ENCODE results near the gene ADAMTS8.

DNA sequence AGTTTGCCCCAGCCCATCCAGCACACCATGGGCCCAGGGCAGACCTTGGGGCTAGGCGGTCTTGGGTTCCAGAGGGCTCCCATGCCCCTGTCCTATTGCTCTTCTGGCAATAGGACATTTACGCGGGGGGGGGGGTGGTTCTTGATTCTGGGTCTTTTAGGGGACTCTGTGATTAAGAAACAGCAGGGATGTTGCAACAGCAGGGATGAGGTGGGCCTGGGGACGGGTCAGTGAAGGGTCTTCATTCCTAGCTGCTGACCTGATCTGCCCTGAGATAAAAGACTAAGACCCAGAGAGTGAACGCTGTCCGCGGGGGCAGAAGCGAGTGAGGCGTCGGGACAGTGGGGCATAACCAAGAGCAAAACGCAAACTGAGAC, 19.6 kb upstream of the ADAMTS8 start:
- TF ChIP-seq, protein P1, sequence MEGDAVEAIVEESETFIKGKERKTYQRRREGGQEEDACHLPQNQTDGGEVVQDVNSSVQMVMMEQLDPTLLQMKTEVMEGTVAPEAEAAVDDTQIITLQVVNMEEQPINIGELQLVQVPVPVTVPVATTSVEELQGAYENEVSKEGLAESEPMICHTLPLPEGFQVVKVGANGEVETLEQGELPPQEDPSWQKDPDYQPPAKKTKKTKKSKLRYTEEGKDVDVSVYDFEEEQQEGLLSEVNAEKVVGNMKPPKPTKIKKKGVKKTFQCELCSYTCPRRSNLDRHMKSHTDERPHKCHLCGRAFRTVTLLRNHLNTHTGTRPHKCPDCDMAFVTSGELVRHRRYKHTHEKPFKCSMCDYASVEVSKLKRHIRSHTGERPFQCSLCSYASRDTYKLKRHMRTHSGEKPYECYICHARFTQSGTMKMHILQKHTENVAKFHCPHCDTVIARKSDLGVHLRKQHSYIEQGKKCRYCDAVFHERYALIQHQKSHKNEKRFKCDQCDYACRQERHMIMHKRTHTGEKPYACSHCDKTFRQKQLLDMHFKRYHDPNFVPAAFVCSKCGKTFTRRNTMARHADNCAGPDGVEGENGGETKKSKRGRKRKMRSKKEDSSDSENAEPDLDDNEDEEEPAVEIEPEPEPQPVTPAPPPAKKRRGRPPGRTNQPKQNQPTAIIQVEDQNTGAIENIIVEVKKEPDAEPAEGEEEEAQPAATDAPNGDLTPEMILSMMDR (IDR thresholded peaks at IDR 0.05), result no peak
- no peak for TF ChIP-seq POLR2AphosphoS5 (IDR thresholded peaks at IDR 0.05; ENCODE audit: low read depth, low read length)
- TF ChIP-seq TCF7L2 (IDR thresholded peaks at IDR 0.05; ENCODE audit: low read depth, low read length), result no peak
- TF ChIP-seq, protein P2, sequence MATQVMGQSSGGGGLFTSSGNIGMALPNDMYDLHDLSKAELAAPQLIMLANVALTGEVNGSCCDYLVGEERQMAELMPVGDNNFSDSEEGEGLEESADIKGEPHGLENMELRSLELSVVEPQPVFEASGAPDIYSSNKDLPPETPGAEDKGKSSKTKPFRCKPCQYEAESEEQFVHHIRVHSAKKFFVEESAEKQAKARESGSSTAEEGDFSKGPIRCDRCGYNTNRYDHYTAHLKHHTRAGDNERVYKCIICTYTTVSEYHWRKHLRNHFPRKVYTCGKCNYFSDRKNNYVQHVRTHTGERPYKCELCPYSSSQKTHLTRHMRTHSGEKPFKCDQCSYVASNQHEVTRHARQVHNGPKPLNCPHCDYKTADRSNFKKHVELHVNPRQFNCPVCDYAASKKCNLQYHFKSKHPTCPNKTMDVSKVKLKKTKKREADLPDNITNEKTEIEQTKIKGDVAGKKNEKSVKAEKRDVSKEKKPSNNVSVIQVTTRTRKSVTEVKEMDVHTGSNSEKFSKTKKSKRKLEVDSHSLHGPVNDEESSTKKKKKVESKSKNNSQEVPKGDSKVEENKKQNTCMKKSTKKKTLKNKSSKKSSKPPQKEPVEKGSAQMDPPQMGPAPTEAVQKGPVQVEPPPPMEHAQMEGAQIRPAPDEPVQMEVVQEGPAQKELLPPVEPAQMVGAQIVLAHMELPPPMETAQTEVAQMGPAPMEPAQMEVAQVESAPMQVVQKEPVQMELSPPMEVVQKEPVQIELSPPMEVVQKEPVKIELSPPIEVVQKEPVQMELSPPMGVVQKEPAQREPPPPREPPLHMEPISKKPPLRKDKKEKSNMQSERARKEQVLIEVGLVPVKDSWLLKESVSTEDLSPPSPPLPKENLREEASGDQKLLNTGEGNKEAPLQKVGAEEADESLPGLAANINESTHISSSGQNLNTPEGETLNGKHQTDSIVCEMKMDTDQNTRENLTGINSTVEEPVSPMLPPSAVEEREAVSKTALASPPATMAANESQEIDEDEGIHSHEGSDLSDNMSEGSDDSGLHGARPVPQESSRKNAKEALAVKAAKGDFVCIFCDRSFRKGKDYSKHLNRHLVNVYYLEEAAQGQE (IDR thresholded peaks at IDR 0.05; ENCODE audit: insufficient read depth in 1 of 2, low read depth in 2 of 2, low read length in 1 of 2), result no peak
- TF ChIP-seq SIN3A (IDR thresholded peaks at IDR 0.05; ENCODE audit: borderline replicate concordance, insufficient read depth, low read depth, low read length), result no peak
